ENCODE measurements around the gene WDR91.
A peak's percentile ranks its signal among the peaks of the same experiment; 100 is the strongest.

The WDR91 gene

DNA sequence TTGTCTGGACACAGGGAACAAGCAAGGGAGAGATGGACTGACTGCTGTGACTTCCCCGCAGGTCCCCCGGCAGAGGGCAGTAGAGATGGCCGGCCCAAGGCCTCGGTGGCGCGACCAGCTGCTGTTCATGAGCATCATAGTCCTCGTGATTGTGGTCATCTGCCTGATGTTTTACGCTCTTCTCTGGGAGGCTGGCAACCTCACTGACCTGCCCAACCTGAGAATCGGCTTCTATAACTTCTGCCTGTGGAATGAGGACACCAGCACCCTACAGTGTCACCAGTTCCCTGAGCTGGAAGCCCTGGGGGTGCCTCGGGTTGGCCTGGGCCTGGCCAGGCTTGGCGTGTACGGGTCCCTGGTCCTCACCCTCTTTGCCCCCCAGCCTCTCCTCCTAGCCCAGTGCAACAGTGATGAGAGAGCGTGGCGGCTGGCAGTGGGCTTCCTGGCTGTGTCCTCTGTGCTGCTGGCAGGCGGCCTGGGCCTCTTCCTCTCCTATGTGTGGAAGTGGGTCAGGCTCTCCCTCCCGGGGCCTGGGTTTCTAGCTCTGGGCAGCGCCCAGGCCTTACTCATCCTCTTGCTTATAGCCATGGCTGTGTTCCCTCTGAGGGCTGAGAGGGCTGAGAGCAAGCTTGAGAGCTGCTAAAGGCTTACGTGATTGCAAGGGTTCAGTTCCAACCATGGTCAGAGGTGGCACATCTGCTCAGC, 46.8 kb downstream of the WDR91 start:
- TF ChIP-seq, protein P1, sequence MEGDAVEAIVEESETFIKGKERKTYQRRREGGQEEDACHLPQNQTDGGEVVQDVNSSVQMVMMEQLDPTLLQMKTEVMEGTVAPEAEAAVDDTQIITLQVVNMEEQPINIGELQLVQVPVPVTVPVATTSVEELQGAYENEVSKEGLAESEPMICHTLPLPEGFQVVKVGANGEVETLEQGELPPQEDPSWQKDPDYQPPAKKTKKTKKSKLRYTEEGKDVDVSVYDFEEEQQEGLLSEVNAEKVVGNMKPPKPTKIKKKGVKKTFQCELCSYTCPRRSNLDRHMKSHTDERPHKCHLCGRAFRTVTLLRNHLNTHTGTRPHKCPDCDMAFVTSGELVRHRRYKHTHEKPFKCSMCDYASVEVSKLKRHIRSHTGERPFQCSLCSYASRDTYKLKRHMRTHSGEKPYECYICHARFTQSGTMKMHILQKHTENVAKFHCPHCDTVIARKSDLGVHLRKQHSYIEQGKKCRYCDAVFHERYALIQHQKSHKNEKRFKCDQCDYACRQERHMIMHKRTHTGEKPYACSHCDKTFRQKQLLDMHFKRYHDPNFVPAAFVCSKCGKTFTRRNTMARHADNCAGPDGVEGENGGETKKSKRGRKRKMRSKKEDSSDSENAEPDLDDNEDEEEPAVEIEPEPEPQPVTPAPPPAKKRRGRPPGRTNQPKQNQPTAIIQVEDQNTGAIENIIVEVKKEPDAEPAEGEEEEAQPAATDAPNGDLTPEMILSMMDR (conservative IDR thresholded peaks at IDR 0.05; ENCODE audit: control insufficient read depth, insufficient read depth, low read depth, low read length): peak; percentile 19
- H3K4me3 ChIP-seq (ENCODE audit: control insufficient read depth, low read depth, low read length): no peak overlapping the region
- peak; percentile 87 for DNase-seq (ENCODE audit: low read depth)

DNA sequence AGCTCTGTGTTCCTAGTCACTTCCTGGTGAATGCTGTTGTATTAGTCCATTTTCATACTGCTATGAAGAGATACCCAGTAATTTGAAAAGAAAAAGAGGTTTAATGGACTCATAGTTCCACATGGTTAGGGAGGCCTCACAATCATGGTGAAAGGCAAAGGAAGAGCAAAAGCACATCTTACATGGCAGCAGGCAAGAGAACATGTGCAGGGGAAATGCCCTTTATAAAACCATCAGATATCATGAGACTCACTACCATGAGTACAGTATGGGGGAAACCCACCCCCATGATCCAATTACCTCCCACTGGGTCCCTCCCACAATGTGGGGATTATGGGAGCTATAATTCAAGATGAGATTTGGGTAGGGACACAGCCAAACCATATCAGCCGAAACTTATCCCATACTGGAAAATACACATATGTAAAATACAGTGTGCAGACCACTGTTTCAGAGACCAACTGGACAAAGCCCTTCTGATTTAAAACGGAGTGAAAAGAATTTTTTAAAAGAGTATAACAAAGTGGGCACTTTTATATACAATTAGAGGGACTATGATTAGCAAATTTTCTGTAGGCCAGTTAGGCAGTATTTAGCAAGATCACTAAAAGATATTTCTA, 48.8 kb downstream of the WDR91 start:
- no peak for DNase-seq (ENCODE audit: low read depth)
- TF ChIP-seq, protein P1 (conservative IDR thresholded peaks at IDR 0.05; ENCODE audit: control insufficient read depth, insufficient read depth, low read depth, low read length): no peak
- H3K4me3 ChIP-seq (ENCODE audit: control insufficient read depth, low read depth, low read length): no peak overlapping the region

DNA sequence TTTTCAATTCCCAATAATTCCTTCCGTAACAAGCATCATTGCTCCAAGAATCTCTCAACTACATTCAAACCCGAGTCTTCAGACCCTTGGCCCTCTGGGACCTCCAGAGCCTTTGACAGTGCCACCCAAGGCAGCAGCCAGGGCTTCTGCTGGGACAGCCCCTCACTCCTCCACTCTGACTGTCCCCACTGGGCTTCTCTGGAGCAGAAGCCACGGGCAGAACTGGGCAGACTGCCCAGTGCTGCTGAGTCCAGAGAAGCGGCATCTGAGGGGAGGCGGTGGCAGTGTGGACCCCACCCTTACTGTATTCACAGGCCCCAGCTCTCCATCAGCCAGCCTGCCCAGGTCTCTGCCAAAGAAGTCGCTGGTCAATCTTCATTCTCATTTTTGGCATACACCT, 49.7 kb downstream of the WDR91 start:
- DNase-seq (ENCODE audit: low read depth): no peak
- TF ChIP-seq, protein P1 (conservative IDR thresholded peaks at IDR 0.05; ENCODE audit: control insufficient read depth, insufficient read depth, low read depth, low read length): no peak
- H3K4me3 ChIP-seq (ENCODE audit: control insufficient read depth, low read depth, low read length): no peak overlapping the region

DNA sequence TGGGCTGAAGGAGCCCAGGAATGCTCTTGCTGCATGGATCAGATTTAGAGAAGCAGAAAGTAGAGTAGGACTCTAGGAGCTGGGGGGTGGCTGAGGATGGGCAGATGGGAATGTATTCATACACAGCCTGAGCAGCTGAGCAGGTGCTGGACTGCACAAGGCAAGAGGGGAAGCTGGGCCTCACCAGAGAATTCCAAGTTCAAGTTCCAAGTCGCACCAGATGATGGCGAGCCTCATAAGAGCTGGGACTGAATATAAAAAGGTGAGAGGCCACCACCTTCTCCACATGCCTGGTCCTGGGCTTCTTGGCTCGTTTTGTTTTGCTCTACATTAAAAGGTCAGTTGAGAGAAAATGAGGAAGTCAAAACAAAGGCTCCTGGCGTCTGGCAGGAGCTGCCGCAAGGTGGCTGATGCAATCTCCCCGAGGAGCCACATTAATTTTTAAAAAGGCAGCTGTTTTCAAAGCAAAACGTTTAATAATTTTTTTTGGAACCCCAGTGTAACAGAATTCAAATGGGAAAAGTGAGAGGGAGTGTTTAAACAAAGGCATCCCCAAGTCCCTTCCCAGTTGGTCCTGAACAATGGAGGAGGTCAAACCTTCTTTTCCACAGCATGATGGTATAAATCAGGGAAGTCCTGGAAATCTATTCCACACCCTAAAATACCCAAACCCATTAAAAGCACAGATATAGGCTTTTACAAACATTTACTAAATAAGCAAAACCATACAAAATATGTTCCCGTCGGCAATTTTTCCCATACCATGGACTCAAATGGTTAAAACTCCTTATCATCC, 50.3 kb downstream of the WDR91 start:
- no peak for DNase-seq (ENCODE audit: low read depth)
- TF ChIP-seq, protein P1 (conservative IDR thresholded peaks at IDR 0.05; ENCODE audit: control insufficient read depth, insufficient read depth, low read depth, low read length): peak; percentile 3
- no peak overlapping the region for H3K4me3 ChIP-seq (ENCODE audit: control insufficient read depth, low read depth, low read length)

DNA sequence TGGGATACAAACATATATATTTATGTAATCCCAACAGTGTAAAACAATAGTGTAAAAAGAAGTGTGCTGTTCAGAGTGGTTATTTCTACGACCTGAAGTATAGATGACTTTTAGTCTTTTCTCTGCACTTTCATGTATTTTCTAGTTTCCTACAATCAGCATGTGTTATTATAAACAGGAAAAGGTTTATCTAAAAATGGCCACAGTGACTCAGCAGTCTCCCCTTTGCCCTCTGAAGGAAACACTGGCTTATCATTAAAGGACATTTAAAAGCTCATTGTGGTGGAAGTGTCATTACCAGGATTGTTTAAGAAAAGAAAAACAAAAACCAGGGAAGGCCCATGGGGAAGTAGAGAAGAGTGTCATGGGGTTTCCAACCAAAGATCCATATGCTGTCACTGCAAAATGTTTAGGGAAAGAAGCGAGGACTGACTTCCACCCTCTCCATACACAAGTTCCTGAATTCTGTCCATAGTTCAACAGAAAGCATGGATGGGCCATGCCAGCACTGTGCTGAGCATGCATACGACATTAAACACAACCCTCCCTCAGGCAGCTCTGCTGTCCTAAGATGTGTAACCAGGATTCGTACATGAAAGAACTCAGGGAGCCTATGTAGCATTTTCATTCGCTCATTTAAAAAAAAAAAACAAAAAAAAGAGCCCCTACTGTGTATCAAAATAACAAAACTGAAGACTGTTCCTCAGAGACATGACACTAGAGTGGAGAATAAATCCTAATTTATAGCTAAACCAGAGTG, 51.0 kb downstream of the WDR91 start:
- H3K4me3 ChIP-seq (ENCODE audit: control insufficient read depth, low read depth, low read length): no peak overlapping the region
- DNase-seq (ENCODE audit: low read depth): peak; percentile 48

More for the DNA sequence above, 51.0 kb downstream of the WDR91 start:
- TF ChIP-seq, protein P1 (conservative IDR thresholded peaks at IDR 0.05; ENCODE audit: control insufficient read depth, insufficient read depth, low read depth, low read length): no peak
